ENCODE data around the gene KNCN. TPM values are rescaled to one million over a fixed set of nuclear protein-coding genes. Genes with fewer than 3 reads are reported as not detected.

KNCN gene
- total RNA-seq, 2 experiments from 2014 or later = not detected

DNA sequence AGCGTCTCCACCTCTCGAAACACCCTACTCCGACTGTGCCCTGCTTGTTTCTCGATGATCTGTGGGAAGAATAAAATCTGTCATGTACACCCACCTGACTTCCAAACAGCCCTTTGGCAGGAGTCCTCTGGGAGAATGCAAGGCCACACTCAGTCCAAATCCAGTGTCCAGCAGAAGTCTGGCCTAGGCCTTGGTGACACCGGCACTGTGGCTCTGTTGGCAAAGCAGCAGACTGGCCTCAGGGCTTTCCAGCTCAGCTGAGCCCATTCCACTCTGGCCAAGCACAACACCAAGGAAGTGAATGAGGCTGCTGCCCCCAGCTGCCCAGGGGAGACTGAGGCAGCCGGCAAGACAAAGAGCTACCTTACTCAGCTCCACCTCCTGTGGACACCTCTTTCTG is 25.1 kb upstream of the KNCN start:
- ChIA-PET POLR2A (no interaction called here), CTCF (interaction anchor here (0.6 kb wide), 1 partner anchor 15 kb away, joined by 4 read pairs; no protein-coding TSS in a partner anchor)
- Histone ChIP-seq H3K27ac (ENCODE audit: low read depth in 1 of 2, low read length in 2 of 2) (no peak overlapping the region), H3K36me3 (ENCODE audit: insufficient read depth, low read length) (peaks cover 56% of the 10 kb centered on the region), H3K4me3 (ENCODE audit: low read length) (no peak overlapping the region), H3K27me3 (ENCODE audit: control insufficient read depth in 1 of 2, insufficient read depth in 2 of 2, low read length in 2 of 2) (no peaks in the 10 kb centered on the region), H3K9me3 (ENCODE audit: control insufficient read depth in 1 of 2, insufficient read depth in 1 of 2, low read length in 2 of 2) (no peaks in the 10 kb centered on the region), H3K4me1 (ENCODE audit: insufficient read depth, low read length) (peaks cover 12% of the 10 kb centered on the region)
- H3K27me3 Mint-ChIP-seq = no peaks in the 10 kb centered on the region
- no peak for DNase-seq
- intact Hi-C loops (cut with DNase I, micrococcal nuclease) = no loop called here
- peaks cover 78% of the 10 kb centered on the region for H3K36me3 Mint-ChIP-seq (ENCODE audit: low read depth)
- no peaks in the 10 kb centered on the region for H3K9me3 Mint-ChIP-seq
- TF ChIP-seq, protein P1, sequence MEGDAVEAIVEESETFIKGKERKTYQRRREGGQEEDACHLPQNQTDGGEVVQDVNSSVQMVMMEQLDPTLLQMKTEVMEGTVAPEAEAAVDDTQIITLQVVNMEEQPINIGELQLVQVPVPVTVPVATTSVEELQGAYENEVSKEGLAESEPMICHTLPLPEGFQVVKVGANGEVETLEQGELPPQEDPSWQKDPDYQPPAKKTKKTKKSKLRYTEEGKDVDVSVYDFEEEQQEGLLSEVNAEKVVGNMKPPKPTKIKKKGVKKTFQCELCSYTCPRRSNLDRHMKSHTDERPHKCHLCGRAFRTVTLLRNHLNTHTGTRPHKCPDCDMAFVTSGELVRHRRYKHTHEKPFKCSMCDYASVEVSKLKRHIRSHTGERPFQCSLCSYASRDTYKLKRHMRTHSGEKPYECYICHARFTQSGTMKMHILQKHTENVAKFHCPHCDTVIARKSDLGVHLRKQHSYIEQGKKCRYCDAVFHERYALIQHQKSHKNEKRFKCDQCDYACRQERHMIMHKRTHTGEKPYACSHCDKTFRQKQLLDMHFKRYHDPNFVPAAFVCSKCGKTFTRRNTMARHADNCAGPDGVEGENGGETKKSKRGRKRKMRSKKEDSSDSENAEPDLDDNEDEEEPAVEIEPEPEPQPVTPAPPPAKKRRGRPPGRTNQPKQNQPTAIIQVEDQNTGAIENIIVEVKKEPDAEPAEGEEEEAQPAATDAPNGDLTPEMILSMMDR (IDR thresholded peaks at IDR 0.05) = no peak
- no peak overlapping the region for H3K4me3 Mint-ChIP-seq
- peaks cover 1% of the 10 kb centered on the region for H3K4me1 Mint-ChIP-seq (ENCODE audit: low read depth)
- ATAC-seq (ENCODE audit: poor library complexity) = no peak
- H3K27ac Mint-ChIP-seq = no peak overlapping the region

DNA sequence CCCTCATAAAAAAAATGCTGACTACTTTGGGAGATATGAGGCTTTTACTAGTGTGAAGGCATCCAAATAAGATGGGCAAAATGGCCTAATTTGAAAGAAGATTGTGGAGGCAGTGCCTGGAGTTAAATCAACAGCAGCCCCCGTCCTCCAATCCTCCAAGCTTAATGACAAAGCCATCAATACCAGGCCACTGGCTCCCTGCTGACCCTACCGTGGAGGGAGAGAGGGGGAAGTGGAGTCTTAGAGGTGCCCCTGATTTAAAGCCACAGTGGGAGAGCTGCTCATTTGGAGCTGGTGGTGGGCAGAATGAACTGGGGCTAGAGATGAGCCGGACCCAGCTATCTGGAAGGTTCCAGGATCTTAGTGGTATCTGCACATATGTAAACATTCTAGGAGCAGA is 24.3 kb upstream of the KNCN start:
- POLR2A ChIA-PET = interaction anchor here (1.1 kb wide), 1 partner anchor 17 kb away, joined by 3 read pairs; no protein-coding TSS in a partner anchor
- Mint-ChIP-seq H3K27ac (no peak overlapping the region), H3K27me3 (no peaks in the 10 kb centered on the region), H3K9me3 (no peaks in the 10 kb centered on the region), H3K4me3 (no peak overlapping the region), H3K4me1 (ENCODE audit: low read depth) (no peaks in the 10 kb centered on the region), H3K36me3 (ENCODE audit: low read depth) (peaks cover 74% of the 10 kb centered on the region)
- intact Hi-C loops (cut with DNase I, micrococcal nuclease) = no loop called here
- ATAC-seq (ENCODE audit: poor library complexity) (no peak), DNase-seq (no peak)
- H3K9me3 ChIP-seq (ENCODE audit: control insufficient read depth in 1 of 2, insufficient read depth in 1 of 2, low read length in 2 of 2) = no peaks in the 10 kb centered on the region
- TF ChIP-seq, protein P1 (IDR thresholded peaks at IDR 0.05) = no peak
- peaks cover 5% of the 10 kb centered on the region for H3K4me1 ChIP-seq (ENCODE audit: insufficient read depth, low read length)
- H3K27me3 ChIP-seq (ENCODE audit: control insufficient read depth in 1 of 2, insufficient read depth in 2 of 2, low read length in 2 of 2) = no peaks in the 10 kb centered on the region
- H3K4me3 ChIP-seq (ENCODE audit: low read length) = no peak overlapping the region
- peaks cover 56% of the 10 kb centered on the region for H3K36me3 ChIP-seq (ENCODE audit: insufficient read depth, low read length)
- no peak overlapping the region for H3K27ac ChIP-seq (ENCODE audit: low read depth in 1 of 2, low read length in 2 of 2)
- CTCF ChIA-PET = no interaction called here

DNA sequence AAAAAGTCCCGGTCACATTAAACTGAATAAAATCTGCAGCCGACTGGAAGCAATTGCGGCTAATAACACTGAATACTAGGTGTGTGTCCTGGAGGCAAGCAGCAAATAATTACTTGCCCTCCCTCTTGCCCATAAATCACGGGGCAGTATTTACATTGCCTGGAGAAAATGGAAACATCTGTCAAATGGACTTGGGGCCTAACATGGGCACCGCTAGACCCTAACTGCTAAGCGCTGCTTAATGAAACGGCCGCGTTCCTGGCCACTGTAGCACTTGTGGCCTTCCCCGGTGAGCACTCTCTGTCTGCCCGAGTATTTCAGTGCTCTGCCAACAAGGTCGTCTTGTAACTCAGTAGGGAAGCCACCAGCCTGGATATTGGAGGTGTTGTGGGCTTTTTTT is 23.9 kb upstream of the KNCN start:
- no peak for DNase-seq
- H3K4me1 ChIP-seq (ENCODE audit: insufficient read depth, low read length) = peaks cover under 1% of the 10 kb centered on the region
- H3K36me3 ChIP-seq (ENCODE audit: insufficient read depth, low read length) = peaks cover 53% of the 10 kb centered on the region
- Mint-ChIP-seq H3K9me3 (no peaks in the 10 kb centered on the region), H3K27ac (no peak overlapping the region), H3K4me1 (ENCODE audit: low read depth) (no peaks in the 10 kb centered on the region), H3K27me3 (no peaks in the 10 kb centered on the region), H3K36me3 (ENCODE audit: low read depth) (peaks cover 71% of the 10 kb centered on the region), H3K4me3 (no peak overlapping the region)
- H3K27me3 ChIP-seq (ENCODE audit: control insufficient read depth in 1 of 2, insufficient read depth in 2 of 2, low read length in 2 of 2) = no peaks in the 10 kb centered on the region
- no peak overlapping the region for H3K27ac ChIP-seq (ENCODE audit: low read depth in 1 of 2, low read length in 2 of 2)
- no peak for ATAC-seq (ENCODE audit: poor library complexity)
- intact Hi-C loops (cut with DNase I, micrococcal nuclease) = no loop called here
- TF ChIP-seq, protein P1 (IDR thresholded peaks at IDR 0.05) = no peak
- CTCF ChIA-PET = no interaction called here
- H3K9me3 ChIP-seq (ENCODE audit: control insufficient read depth in 1 of 2, insufficient read depth in 1 of 2, low read length in 2 of 2) = no peaks in the 10 kb centered on the region
- no peak overlapping the region for H3K4me3 ChIP-seq (ENCODE audit: low read length)
- POLR2A ChIA-PET = interaction anchor here (1.1 kb wide), 1 partner anchor 18 kb away, joined by 3 read pairs; no protein-coding TSS in a partner anchor
